ENCODE data around the gene AGO3. TPM values are rescaled to one million over a fixed set of nuclear protein-coding genes. Genes with fewer than 3 reads are reported as not detected.

Gene AGO3
- total RNA-seq, 2 experiments from 2014 or later, result 31.3 to 34.5 TPM

DNA sequence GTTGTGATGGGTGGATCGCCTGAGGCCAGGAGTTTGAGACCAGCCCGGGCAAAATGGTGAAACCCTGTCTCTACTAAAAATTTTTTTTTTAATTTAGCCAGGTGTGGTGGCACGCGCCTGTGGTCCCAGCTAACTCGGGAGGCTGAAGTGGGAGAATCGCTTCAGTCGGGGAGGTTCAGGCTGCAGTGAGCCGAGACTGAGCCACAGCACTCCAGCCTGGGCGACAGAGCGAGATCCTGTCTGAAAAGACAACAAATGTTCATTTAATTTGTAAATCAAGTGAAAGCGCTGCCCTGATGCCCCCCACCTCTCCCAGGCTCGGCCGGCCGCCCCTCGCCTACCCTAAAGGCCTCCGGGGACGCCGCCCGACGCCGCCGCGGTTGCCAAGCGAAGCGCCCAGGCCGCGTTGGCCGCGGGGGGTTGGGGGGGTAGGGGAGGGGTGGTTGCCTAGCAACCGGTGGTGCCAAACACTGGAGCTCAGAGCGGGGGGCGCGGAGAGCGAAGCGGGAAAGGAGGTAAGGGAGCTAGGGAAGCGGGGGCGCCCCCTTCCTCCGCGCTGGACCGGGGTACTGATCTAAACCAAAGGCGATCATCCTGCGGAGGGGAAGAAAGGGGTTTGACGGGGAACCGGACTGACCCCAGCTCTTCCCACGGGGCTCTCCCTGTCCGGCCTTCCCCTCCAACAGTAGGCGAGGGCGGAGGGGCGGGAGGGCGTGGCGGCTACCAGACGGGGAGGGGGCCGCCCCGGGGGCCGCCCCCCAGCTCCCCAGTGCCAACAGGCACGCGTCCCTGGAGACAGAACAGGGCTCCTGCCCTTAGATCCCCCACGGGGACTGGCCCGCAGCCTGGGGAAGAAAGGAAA lies 153.0 kb downstream of the AGO3 start, which contains the start of gene TEKT2:
TEKT2 (plus strand) TSS at position 460 of the 862 bp plus-strand sequence. CDS start 828 bp downstream, outside the sequence.
- H3K27me3 ChIP-seq (ENCODE audit: control insufficient read depth in 1 of 2, insufficient read depth in 2 of 2, low read length in 2 of 2), result peaks cover 21 to 29% of the 10 kb centered on the region in 2 experiments
- no peaks in the 10 kb centered on the region for H3K36me3 ChIP-seq (ENCODE audit: insufficient read depth, low read length)
- no peak within 1 kb of the TSS for H3K4me3 ChIP-seq (ENCODE audit: low read length)
- Mint-ChIP-seq H3K27ac (no peak within 1 kb of the TSS), H3K4me1 (ENCODE audit: low read depth) (no peaks in the 10 kb centered on the region), H3K36me3 (ENCODE audit: low read depth) (no peaks in the 10 kb centered on the region), H3K27me3 (peaks cover 55% of the 10 kb centered on the region), H3K9me3 (no peaks in the 10 kb centered on the region), H3K4me3 (no peak within 1 kb of the TSS)
- ChIA-PET CTCF (no interaction called here), POLR2A (no interaction called here)
- intact Hi-C loops (cut with DNase I, micrococcal nuclease), result loop anchor here in 1 of 2 experiments (10.0 kb wide), 2 partner anchors 79 to 1219 kb away; no protein-coding TSS in a partner anchor
- peaks cover 19% of the 10 kb centered on the region for H3K4me1 ChIP-seq (ENCODE audit: insufficient read depth, low read length)
- H3K9me3 ChIP-seq (ENCODE audit: control insufficient read depth in 1 of 2, insufficient read depth in 1 of 2, low read length in 2 of 2), result peaks cover 0 to 16% of the 10 kb centered on the region in 2 experiments
- H3K27ac ChIP-seq (ENCODE audit: low read depth in 1 of 2, low read length in 2 of 2), result no peak within 1 kb of the TSS
- TF ChIP-seq, protein P1, sequence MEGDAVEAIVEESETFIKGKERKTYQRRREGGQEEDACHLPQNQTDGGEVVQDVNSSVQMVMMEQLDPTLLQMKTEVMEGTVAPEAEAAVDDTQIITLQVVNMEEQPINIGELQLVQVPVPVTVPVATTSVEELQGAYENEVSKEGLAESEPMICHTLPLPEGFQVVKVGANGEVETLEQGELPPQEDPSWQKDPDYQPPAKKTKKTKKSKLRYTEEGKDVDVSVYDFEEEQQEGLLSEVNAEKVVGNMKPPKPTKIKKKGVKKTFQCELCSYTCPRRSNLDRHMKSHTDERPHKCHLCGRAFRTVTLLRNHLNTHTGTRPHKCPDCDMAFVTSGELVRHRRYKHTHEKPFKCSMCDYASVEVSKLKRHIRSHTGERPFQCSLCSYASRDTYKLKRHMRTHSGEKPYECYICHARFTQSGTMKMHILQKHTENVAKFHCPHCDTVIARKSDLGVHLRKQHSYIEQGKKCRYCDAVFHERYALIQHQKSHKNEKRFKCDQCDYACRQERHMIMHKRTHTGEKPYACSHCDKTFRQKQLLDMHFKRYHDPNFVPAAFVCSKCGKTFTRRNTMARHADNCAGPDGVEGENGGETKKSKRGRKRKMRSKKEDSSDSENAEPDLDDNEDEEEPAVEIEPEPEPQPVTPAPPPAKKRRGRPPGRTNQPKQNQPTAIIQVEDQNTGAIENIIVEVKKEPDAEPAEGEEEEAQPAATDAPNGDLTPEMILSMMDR (IDR thresholded peaks at IDR 0.05), result no peak
- DNase-seq (peak in 3 of 14 experiments; percentile 29 to 52 (median 43)), ATAC-seq (ENCODE audit: poor library complexity) (no peak)

DNA sequence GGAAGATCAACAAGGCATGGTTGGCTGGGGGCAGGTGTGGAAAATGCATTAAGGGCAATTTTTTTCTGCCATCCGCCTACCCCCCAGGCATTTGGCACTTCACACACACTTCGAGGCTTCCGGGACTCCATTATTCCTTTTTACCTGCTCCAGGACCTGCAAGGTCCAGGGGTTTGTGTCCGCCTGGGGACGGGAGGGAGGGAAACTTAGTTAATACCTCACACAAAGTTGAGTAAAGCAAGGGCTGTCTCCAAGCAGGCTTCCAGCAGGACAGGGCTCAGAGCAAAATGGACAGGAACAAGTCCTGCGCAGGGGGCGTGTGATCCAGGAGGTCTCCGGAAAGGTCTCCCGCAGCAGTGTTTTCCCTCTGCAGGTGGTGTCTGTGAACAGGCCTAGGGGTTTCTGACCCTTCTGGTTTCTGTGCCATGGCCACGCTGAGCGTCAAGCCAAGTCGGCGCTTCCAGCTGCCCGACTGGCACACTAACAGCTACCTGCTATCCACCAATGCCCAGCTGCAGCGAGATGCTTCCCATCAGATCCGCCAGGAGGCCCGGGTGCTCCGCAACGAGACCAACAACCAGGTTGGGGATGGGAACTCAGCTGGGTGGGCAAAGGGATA lies 153.7 kb downstream of the AGO3 start:
- peaks cover 5% of the 10 kb centered on the region for H3K36me3 Mint-ChIP-seq (ENCODE audit: low read depth)
- Histone ChIP-seq H3K36me3 (ENCODE audit: insufficient read depth, low read length) (no peaks in the 10 kb centered on the region), H3K27me3 (ENCODE audit: control insufficient read depth in 1 of 2, insufficient read depth in 2 of 2, low read length in 2 of 2) (peaks cover 21 to 26% of the 10 kb centered on the region in 2 experiments), H3K4me3 (ENCODE audit: low read length) (no peak overlapping the region), H3K27ac (ENCODE audit: low read depth in 1 of 2, low read length in 2 of 2) (no peak overlapping the region), H3K9me3 (ENCODE audit: control insufficient read depth in 1 of 2, insufficient read depth in 1 of 2, low read length in 2 of 2) (peaks cover 0 to 16% of the 10 kb centered on the region in 2 experiments), H3K4me1 (ENCODE audit: insufficient read depth, low read length) (peaks cover 24% of the 10 kb centered on the region)
- no peaks in the 10 kb centered on the region for H3K9me3 Mint-ChIP-seq
- TF ChIP-seq, protein P1 (IDR thresholded peaks at IDR 0.05), result no peak
- DNase-seq (peak in 2 of 14 experiments; percentile 22 to 24), ATAC-seq (ENCODE audit: poor library complexity) (no peak)
- H3K27ac Mint-ChIP-seq, result no peak overlapping the region
- CTCF ChIA-PET, result no interaction called here
- peaks cover 6% of the 10 kb centered on the region for H3K4me1 Mint-ChIP-seq (ENCODE audit: low read depth)
- POLR2A ChIA-PET, result no interaction called here
- intact Hi-C loops (cut with DNase I, micrococcal nuclease), result loop anchor here in 1 of 2 experiments (5.0 to 10.0 kb wide), 4 partner anchors 80 to 1778 kb away; partner anchors contain the start of gene STK40
- no peak overlapping the region for H3K4me3 Mint-ChIP-seq
- peaks cover 55% of the 10 kb centered on the region for H3K27me3 Mint-ChIP-seq

DNA sequence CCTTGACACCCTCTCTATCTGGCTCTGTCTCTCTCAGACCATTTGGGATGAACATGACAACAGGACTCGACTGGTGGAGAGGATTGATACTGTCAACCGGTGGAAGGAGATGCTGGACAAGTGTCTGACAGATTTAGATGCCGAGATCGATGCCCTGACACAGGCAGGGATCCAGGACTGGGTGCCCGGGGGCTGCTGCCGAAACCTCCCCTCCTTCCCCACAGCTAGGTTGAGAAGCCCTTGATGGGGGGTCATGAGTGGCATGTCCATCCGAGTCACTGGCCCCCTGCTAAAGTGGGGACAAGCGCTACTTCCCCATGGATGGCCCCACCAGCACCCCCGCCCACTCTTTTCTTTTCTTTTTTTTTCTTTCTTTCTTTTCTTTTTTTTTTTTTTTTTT lies 154.2 kb downstream of the AGO3 start:
- intact Hi-C loops (cut with DNase I, micrococcal nuclease), result loop anchor here in 1 of 2 experiments (5.0 to 10.0 kb wide), 4 partner anchors 80 to 1777 kb away; partner anchors contain the start of gene STK40
- ChIA-PET CTCF (no interaction called here), POLR2A (no interaction called here)
- no peak overlapping the region for H3K27ac Mint-ChIP-seq
- peaks cover 11% of the 10 kb centered on the region for H3K4me1 Mint-ChIP-seq (ENCODE audit: low read depth)
- Histone ChIP-seq H3K36me3 (ENCODE audit: insufficient read depth, low read length) (no peaks in the 10 kb centered on the region), H3K4me1 (ENCODE audit: insufficient read depth, low read length) (peaks cover 30% of the 10 kb centered on the region), H3K9me3 (ENCODE audit: control insufficient read depth in 1 of 2, insufficient read depth in 1 of 2, low read length in 2 of 2) (peaks cover 0 to 16% of the 10 kb centered on the region in 2 experiments), H3K27ac (ENCODE audit: low read depth in 1 of 2, low read length in 2 of 2) (no peak overlapping the region), H3K4me3 (ENCODE audit: low read length) (no peak overlapping the region), H3K27me3 (ENCODE audit: control insufficient read depth in 1 of 2, insufficient read depth in 2 of 2, low read length in 2 of 2) (peaks cover 21 to 26% of the 10 kb centered on the region in 2 experiments)
- H3K27me3 Mint-ChIP-seq, result peaks cover 53% of the 10 kb centered on the region
- TF ChIP-seq, protein P1 (IDR thresholded peaks at IDR 0.05), result no peak
- no peak for ATAC-seq (ENCODE audit: poor library complexity)
- peak in 1 of 14 experiments; percentile 17 for DNase-seq
- peak overlapping the region; percentile 54 for H3K4me3 Mint-ChIP-seq
- H3K9me3 Mint-ChIP-seq, result no peaks in the 10 kb centered on the region
- H3K36me3 Mint-ChIP-seq (ENCODE audit: low read depth), result peaks cover 11% of the 10 kb centered on the region

All from CD4-positive, alpha-beta T cell (primary cell).